ENCODE results near the gene NT5C3B.

DNA sequence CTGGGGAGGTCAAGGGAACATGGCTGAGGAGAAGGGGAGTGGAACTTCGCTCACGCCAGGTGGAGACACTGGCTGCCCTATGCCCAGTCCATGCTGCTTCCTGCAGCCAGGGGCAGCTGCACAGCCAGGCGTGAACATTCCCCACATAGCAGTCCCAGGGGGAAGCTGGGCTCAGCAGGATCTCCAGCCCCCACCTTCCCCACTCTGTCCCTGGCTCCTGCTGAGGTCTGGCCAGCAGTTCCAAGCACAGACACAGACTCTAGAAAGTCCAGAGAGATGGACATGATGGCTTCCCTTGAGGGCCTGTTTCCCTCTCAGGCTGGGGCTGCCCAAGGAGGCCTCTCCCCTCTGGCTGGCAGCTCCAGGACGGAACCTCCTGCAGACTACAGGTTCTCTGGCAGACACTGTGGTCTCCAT, 58.9 kb downstream of the NT5C3B start:
- TF ChIP-seq EZH2 (IDR thresholded peaks at IDR 0.05; ENCODE audit: insufficient read depth, poor library complexity, severe bottlenecking) (no peak), EZH2phosphoT487 (IDR thresholded peaks at IDR 0.05; ENCODE audit: insufficient read depth, low read depth) (no peak)

All from GM23248 (cell line).